Activated CD8-positive, alpha-beta memory T cell treated with anti-CD3 and anti-CD28 coated beads, Interleukin-2, amount 50 U/mL, for 24 hours (primary cell): ENCODE measurements around the gene ARID5B.

Experiments
- DNase-seq: peaks from one replicate; pipeline ENCODE4 v3.0.0-alpha.2; 2020; ENCODE audit errors: extremely low read depth

Gene ARID5B

GRCh38 chr10:62103857-62104256 lies 202.4 kb downstream of the ARID5B start:
- DNase-seq: no peak

GRCh38 chr10:62106929-62107519 lies 205.5 kb downstream of the ARID5B start:
- DNase-seq: no peak

- DNase-seq: no peak
Measured at GRCh38 chr10:62108759-62109586, 207.5 kb downstream of the ARID5B start.

GRCh38 chr10:62109587-62110293 lies 208.2 kb downstream of the ARID5B start:
- DNase-seq: no peak

GRCh38 chr10:62112300-62112699 lies 210.8 kb downstream of the ARID5B start:
- no peak for DNase-seq

- no peak for DNase-seq
Measured at GRCh38 chr10:62112963-62113362, 211.5 kb downstream of the ARID5B start.

GRCh38 chr10:62113680-62114079 lies 212.2 kb downstream of the ARID5B start:
- DNase-seq: no peak

- no peak for DNase-seq
Measured at GRCh38 chr10:62115321-62115720, 213.8 kb downstream of the ARID5B start.

- DNase-seq: no peak
Measured at GRCh38 chr10:62115842-62116241, 214.3 kb downstream of the ARID5B start.

GRCh38 chr10:62116896-62117295 lies 215.4 kb downstream of the ARID5B start:
- no peak for DNase-seq

GRCh38 chr10:62121187-62121530 lies 219.7 kb downstream of the ARID5B start:
- DNase-seq: no peak

GRCh38 chr10:62127975-62128374 lies 226.5 kb downstream of the ARID5B start:
- DNase-seq: no peak

GRCh38 chr10:62130948-62131347 lies 229.4 kb downstream of the ARID5B start:
- no peak for DNase-seq

- DNase-seq: no peak
Measured at GRCh38 chr10:62131724-62132123, 230.2 kb downstream of the ARID5B start.

- no peak for DNase-seq
Measured at GRCh38 chr10:62133618-62134017, 232.1 kb downstream of the ARID5B start.

- no peak for DNase-seq
Measured at GRCh38 chr10:62136931-62137330, 235.4 kb downstream of the ARID5B start.
